GM23338 (cell line): Measurements from ENCODE around the gene MYO1E. TPM values are rescaled to one million over a fixed set of nuclear protein-coding genes. Genes with fewer than 3 reads are reported as not detected.

ENCODE experiments used
- CREB1 ChIP-seq: fragments of 250-450 bp; sonication (Bioruptor Pico); IDR thresholded peaks from 2 replicates; pipeline ENCODE4 v1.5.0; 2020; ENCODE audit warnings: low read depth, mild to moderate bottlenecking, moderate library complexity
- EZH2phosphoT487 ChIP-seq: fragments of 200-600 bp; sonication (generic); IDR thresholded peaks from one replicate; pipeline ENCODE4 v1.8.1; 2018; ENCODE audit warnings: antibody characterized with exemption; ENCODE audit not compliant: unreplicated experiment
- JUNB ChIP-seq: IDR thresholded peaks from one replicate; pipeline ENCODE4 v1.6.1; 2016; ENCODE audit warnings: antibody characterized with exemption; ENCODE audit not compliant: unreplicated experiment
- STAT1 ChIP-seq: IDR thresholded peaks from one replicate; pipeline ENCODE4 v1.6.1; 2016; ENCODE audit warnings: antibody characterized with exemption; ENCODE audit not compliant: unreplicated experiment
- ZNF331 ChIP-seq: fragments of 250-450 bp; sonication (Bioruptor Pico); IDR thresholded peaks from 2 replicates; pipeline ENCODE4 v1.5.0; 2020; ENCODE audit warnings: low read depth, mild to moderate bottlenecking, moderate library complexity
- ZNF462 ChIP-seq: fragments of 250-450 bp; sonication (Bioruptor Pico); IDR thresholded peaks from 2 replicates; pipeline ENCODE4 v1.5.0; 2020; ENCODE audit warnings: mild to moderate bottlenecking, moderate library complexity
- polyA plus RNA-seq: library from polyadenylated mRNA; unstranded; fragments of >200 nt; fragmentation: Nextera tagmentation; extraction: Ambion mirVana; gene quantifications from 2 replicates; pipeline ENCODE4 v1.2.1, GENCODE V29; 2016
- total RNA-seq: library from RNA; depleted of rRNA; stranded (reverse); fragments of >200 nt; shearing (Covaris generic); gene quantifications from 2 replicates; pipeline ENCODE4 v1.2.3, GENCODE V29; 2014
- TF ChIP-seq, protein P1 (sequence below), 2 experiments: fragments of 200-600 bp in 1 of 2; sonication (generic) in 1 of 2; conservative IDR thresholded peaks; 2 replicates each; pipeline versions ENCODE4 v1.5.1 to v1.6.1; 2016 to 2017; ENCODE audit warnings: antibody characterized with exemption in 2 of 2, low read depth in 2 of 2, mild to moderate bottlenecking in 2 of 2, moderate library complexity in 1 of 2

MYO1E gene
- total and polyA plus RNA-seq, 2 experiments from 2014 or later, result 68.3 to 131 TPM

- TF ChIP-seq ZNF462 (CRISPR knock-in tag) (no peak), JUNB (no peak), CREB1 (CRISPR knock-in tag) (no peak), STAT1 (no peak), ZNF331 (CRISPR knock-in tag) (no peak), EZH2phosphoT487 (no peak)
- TF ChIP-seq, protein P1, sequence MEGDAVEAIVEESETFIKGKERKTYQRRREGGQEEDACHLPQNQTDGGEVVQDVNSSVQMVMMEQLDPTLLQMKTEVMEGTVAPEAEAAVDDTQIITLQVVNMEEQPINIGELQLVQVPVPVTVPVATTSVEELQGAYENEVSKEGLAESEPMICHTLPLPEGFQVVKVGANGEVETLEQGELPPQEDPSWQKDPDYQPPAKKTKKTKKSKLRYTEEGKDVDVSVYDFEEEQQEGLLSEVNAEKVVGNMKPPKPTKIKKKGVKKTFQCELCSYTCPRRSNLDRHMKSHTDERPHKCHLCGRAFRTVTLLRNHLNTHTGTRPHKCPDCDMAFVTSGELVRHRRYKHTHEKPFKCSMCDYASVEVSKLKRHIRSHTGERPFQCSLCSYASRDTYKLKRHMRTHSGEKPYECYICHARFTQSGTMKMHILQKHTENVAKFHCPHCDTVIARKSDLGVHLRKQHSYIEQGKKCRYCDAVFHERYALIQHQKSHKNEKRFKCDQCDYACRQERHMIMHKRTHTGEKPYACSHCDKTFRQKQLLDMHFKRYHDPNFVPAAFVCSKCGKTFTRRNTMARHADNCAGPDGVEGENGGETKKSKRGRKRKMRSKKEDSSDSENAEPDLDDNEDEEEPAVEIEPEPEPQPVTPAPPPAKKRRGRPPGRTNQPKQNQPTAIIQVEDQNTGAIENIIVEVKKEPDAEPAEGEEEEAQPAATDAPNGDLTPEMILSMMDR (conservative IDR thresholded peaks at IDR 0.05; ENCODE audit: low read depth in 2 of 2), result no peak
Observed at GRCh38 chr15:59373215-59373614, 544 bp upstream of the MYO1E start (continued).
